ENCODE results near the gene KCND2. TPM values are rescaled to one million over a fixed set of nuclear protein-coding genes. Genes with fewer than 3 reads are reported as not detected.

KCND2 gene
- polyA plus RNA-seq, 3 donors, result not detected

DNA sequence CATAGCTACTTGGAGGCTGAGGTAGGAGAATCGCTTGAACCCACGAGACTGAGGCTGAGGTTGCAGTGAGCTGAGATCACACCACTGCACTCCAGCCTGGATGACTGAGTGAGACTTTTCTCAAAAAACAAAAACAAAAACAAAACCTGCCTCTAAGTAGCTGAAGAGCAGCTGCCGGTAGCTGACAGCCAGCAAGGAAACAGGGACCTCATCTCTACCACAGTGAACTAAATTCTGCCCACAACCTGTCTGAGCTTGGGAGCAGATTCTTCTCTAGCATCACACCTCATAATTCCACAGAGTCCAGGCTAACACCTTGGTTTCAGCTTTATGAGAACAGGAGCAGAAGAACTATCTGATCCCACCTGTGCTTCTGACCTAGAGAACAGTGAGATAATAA is 246.2 kb downstream of the KCND2 start:
- no peak overlapping the region for H3K4me3 ChIP-seq (replicated peaks in 1 of 3; ENCODE audit: low read depth in 2 of 3, low read length in 3 of 3)
- TF ChIP-seq, protein P1, sequence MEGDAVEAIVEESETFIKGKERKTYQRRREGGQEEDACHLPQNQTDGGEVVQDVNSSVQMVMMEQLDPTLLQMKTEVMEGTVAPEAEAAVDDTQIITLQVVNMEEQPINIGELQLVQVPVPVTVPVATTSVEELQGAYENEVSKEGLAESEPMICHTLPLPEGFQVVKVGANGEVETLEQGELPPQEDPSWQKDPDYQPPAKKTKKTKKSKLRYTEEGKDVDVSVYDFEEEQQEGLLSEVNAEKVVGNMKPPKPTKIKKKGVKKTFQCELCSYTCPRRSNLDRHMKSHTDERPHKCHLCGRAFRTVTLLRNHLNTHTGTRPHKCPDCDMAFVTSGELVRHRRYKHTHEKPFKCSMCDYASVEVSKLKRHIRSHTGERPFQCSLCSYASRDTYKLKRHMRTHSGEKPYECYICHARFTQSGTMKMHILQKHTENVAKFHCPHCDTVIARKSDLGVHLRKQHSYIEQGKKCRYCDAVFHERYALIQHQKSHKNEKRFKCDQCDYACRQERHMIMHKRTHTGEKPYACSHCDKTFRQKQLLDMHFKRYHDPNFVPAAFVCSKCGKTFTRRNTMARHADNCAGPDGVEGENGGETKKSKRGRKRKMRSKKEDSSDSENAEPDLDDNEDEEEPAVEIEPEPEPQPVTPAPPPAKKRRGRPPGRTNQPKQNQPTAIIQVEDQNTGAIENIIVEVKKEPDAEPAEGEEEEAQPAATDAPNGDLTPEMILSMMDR (IDR thresholded peaks at IDR 0.05), result no peak
- no peak overlapping the region for H2AFZ ChIP-seq (ENCODE audit: insufficient read depth, low read depth, low read length, poor library complexity, severe bottlenecking)
- Mint-ChIP-seq H3K4me1 (no peaks in the 10 kb centered on the region), H3K36me3 (no peaks in the 10 kb centered on the region), H3K9me3 (peaks cover 0 to 1% (median 0%) of the 10 kb centered on the region in 7 donors), H3K27me3 (ENCODE audit: low read depth in 3 of 3) (peaks cover 0 to 3% (median 2%) of the 10 kb centered on the region in 3 donors), H3K4me3 (no peak overlapping the region), H3K27ac (no peak overlapping the region)
- H3K27ac ChIP-seq (ENCODE audit: low read depth in 1 of 2, low read length in 2 of 2), result no peak overlapping the region
- intact Hi-C loops (cut with micrococcal nuclease), result no loop called here
- no peaks in the 10 kb centered on the region for H3K79me2 ChIP-seq (ENCODE audit: insufficient read depth, low read length)
- no peak for DNase-seq
- no peaks in the 10 kb centered on the region for H3K27me3 ChIP-seq (ENCODE audit: control insufficient read depth in 2 of 2, insufficient read depth in 2 of 2, low read length in 2 of 2)
- 60% methylated on average over 1 of the region's 3 CpGs for WGBS (ENCODE audit: insufficient coverage)
- no peaks in the 10 kb centered on the region for H3K36me3 ChIP-seq (replicated peaks in 1 of 2; ENCODE audit: control insufficient read depth in 1 of 2, insufficient read depth in 2 of 2, low read length in 2 of 2)
- H4K20me1 ChIP-seq (ENCODE audit: insufficient read depth, low read length), result no peaks in the 10 kb centered on the region
- H3K4me1 ChIP-seq (ENCODE audit: control insufficient read depth in 1 of 2, insufficient read depth in 2 of 2, low read length in 2 of 2), result no peaks in the 10 kb centered on the region
- H3K4me2 ChIP-seq (replicated peaks; ENCODE audit: extremely low read depth, low read length, poor library complexity, severe bottlenecking), result no peak overlapping the region
- no peaks in the 10 kb centered on the region for H3K9me3 ChIP-seq (replicated peaks in 1 of 2; ENCODE audit: control insufficient read depth in 1 of 2, insufficient read depth in 1 of 2, low read length in 2 of 2)
- no peak overlapping the region for H3K9ac ChIP-seq (ENCODE audit: insufficient read depth, low read length, poor library complexity, severe bottlenecking)

DNA sequence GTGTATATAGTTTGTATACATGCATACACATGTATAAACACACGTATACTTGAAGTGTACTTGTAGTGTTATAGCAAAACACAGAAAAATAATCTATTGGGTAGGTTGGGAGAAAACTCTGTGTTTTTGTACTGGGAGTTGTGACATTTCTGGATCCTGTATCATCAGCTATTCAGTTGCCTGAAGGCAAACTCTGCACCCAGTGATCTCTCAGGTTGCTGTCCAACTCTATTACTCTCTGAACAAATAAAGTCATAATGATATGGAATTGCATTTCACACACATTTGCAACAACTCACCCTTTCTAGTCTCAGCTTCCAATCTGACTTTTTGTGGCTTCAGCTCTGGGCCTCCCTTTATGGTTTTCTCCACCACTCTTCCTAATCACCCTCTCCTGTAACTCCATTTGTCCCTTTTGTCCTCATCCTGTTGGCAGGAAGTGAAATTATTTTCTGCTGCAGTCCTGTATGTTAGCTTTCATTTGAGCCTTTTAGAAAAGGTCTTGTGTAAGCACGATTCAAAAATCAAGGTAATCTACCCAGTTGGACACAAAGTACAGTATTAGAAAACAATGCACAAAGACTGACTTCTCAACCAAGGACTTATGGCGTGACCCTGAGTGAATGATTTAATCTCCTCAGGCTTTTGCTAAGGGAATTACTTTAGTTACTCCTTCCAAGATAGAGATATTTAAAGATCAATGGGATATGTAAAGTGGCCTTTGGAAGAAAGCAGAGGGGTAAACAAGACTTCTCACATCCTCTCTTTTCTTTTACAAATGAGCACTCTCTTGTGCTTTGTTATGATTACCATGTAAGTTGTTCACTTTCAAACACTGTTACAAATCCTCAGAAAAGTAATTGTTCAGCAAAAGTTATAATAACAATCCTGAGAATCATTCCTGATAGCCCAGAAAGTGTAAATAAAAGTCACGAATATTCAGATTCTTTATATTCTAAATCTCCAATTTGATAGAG is 249.1 kb downstream of the KCND2 start:
- Histone ChIP-seq H3K4me2 (replicated peaks; ENCODE audit: extremely low read depth, low read length, poor library complexity, severe bottlenecking) (no peak overlapping the region), H3K9ac (ENCODE audit: insufficient read depth, low read length, poor library complexity, severe bottlenecking) (no peak overlapping the region), H3K4me3 (replicated peaks in 1 of 3; ENCODE audit: low read depth in 2 of 3, low read length in 3 of 3) (no peak overlapping the region), H3K27ac (ENCODE audit: low read depth in 1 of 2, low read length in 2 of 2) (no peak overlapping the region), H3K27me3 (ENCODE audit: control insufficient read depth in 2 of 2, insufficient read depth in 2 of 2, low read length in 2 of 2) (no peaks in the 10 kb centered on the region), H3K4me1 (ENCODE audit: control insufficient read depth in 1 of 2, insufficient read depth in 2 of 2, low read length in 2 of 2) (no peaks in the 10 kb centered on the region), H2AFZ (ENCODE audit: insufficient read depth, low read depth, low read length, poor library complexity, severe bottlenecking) (no peak overlapping the region), H3K79me2 (ENCODE audit: insufficient read depth, low read length) (no peaks in the 10 kb centered on the region), H3K9me3 (replicated peaks in 1 of 2; ENCODE audit: control insufficient read depth in 1 of 2, insufficient read depth in 1 of 2, low read length in 2 of 2) (no peaks in the 10 kb centered on the region), H4K20me1 (ENCODE audit: insufficient read depth, low read length) (no peaks in the 10 kb centered on the region), H3K36me3 (replicated peaks in 1 of 2; ENCODE audit: control insufficient read depth in 1 of 2, insufficient read depth in 2 of 2, low read length in 2 of 2) (no peaks in the 10 kb centered on the region)
- Mint-ChIP-seq H3K9me3 (no peaks in the 10 kb centered on the region), H3K4me3 (no peak overlapping the region), H3K27ac (no peak overlapping the region), H3K27me3 (ENCODE audit: low read depth in 3 of 3) (peaks cover 0 to 3% (median 0%) of the 10 kb centered on the region in 3 donors), H3K36me3 (no peaks in the 10 kb centered on the region), H3K4me1 (no peaks in the 10 kb centered on the region)
- no CpG with 5 or more reads among the region's 4 CpGs for WGBS (ENCODE audit: insufficient coverage)
- intact Hi-C loops (cut with micrococcal nuclease), result no loop called here
- DNase-seq, result no peak
- TF ChIP-seq, protein P1 (IDR thresholded peaks at IDR 0.05), result no peak

Measured in CD14-positive monocyte (primary cell).